Ishikawa (cell line): ENCODE measurements around the gene KCNG2.

Experiments used
- CEBPB ChIP-seq: IDR thresholded peaks from 2 replicates; pipeline ENCODE4 v1.6.1; 2012
- CREB1 ChIP-seq: IDR thresholded peaks from 2 replicates; pipeline ENCODE4 v1.6.1; 2012; ENCODE audit warnings: low read depth
- EGR1 ChIP-seq: IDR thresholded peaks from 2 replicates; pipeline ENCODE4 v1.6.1; 2012
- EP300 ChIP-seq: IDR thresholded peaks from 2 replicates; pipeline ENCODE4 v1.6.1; 2012; ENCODE audit warnings: borderline replicate concordance
- FOXM1 ChIP-seq: IDR thresholded peaks from 2 replicates; pipeline ENCODE4 v1.6.1; 2012; ENCODE audit warnings: low read depth, borderline replicate concordance
- MAX ChIP-seq: IDR thresholded peaks from 2 replicates; pipeline ENCODE4 v1.6.1; 2012
- NFIC ChIP-seq: IDR thresholded peaks from 2 replicates; pipeline ENCODE4 v1.6.1; 2012
- RAD21 ChIP-seq: IDR thresholded peaks from 2 replicates; pipeline ENCODE4 v1.6.1; 2012; ENCODE audit warnings: low read depth
- REST ChIP-seq: IDR thresholded peaks from 2 replicates; pipeline ENCODE4 v1.6.1; 2012; ENCODE audit warnings: low read depth, mild to moderate bottlenecking
- TAF1 ChIP-seq: IDR thresholded peaks from 2 replicates; pipeline ENCODE4 v1.6.1; 2012; ENCODE audit warnings: low read depth, mild to moderate bottlenecking
- TCF12 ChIP-seq: IDR thresholded peaks from 2 replicates; pipeline ENCODE4 v1.6.1; 2012; ENCODE audit warnings: low read depth
- TEAD4 ChIP-seq: IDR thresholded peaks from 2 replicates; pipeline ENCODE4 v1.6.1; 2012
- YY1 ChIP-seq: IDR thresholded peaks from 2 replicates; pipeline ENCODE4 v1.6.1; 2012; ENCODE audit warnings: low read depth
- ZBTB7A ChIP-seq: IDR thresholded peaks from 2 replicates; pipeline ENCODE4 v1.6.1; 2012; ENCODE audit warnings: low read depth
- TF ChIP-seq, protein P1 (sequence below): IDR thresholded peaks from 2 replicates; pipeline ENCODE4 v1.6.1; 2012

Gene KCNG2

DNA sequence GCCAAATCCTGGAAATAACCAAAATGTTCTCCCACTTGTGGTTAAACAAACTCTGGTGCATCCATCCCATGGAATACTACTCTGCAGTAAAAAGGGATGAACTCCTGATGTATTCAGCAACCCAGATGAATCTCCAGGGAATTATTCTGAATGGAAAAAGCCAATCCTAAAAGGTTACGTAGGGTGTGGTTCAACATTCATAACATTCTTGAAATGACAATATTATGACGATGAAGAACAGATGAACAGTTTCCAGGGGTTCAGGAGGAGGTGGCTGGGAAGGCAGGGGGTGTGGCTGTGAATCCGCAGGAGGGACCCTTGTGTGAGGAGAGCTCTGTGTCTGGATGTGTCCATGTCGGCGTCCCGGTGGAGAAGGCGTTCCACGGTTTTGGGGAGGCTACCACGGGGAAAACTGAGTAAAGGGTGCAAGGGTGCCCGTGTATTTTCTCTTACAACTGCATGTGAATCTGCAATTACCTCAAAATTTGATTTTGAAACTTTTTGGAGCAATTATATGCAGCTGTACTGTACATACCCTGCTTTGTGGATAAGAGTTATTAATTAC is 47.3 kb downstream of the KCNG2 start:
- TF ChIP-seq EGR1 (no peak), TEAD4 (peak; percentile 59; the same call in 1 of the 2 replicates)

DNA sequence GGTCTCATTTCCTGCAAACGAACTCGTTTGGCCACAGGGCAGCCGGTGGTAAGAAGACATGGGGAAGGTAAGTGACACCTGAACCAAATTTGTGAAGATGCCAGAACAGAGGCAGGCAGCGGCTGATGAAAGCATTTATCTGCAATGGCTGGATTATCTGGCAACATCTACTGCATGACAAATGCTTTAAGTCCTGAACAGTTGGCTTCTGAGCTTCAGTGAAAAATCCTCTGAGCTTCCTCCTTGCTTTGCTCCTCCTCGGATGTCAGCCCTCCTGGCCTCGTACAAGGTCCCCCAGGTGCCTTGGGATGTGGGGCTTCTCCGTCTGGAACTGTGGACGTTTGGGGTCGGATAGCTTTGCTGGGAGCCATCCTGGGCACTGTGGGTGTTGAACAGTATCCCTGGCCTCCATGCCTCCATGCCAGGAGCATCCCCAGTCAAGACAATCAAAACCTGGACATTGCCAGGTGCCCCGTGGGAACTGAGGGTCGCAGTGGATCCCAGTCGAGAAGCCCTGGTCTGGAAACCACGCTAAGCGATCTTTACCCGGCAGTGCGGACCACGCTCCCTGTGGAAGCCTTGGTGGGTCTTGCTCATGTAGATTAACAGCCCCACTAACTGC is 49.3 kb downstream of the KCNG2 start:
- TF ChIP-seq EP300 (no peak), NFIC (no peak), EGR1 (no peak), FOXM1 (no peak), YY1 (no peak), CREB1 (no peak), TCF12 (no peak), RAD21 (no peak), CEBPB (no peak), ZBTB7A (no peak), TAF1 (no peak), TEAD4 (no peak), MAX (no peak), REST (no peak)
- TF ChIP-seq, protein P1, sequence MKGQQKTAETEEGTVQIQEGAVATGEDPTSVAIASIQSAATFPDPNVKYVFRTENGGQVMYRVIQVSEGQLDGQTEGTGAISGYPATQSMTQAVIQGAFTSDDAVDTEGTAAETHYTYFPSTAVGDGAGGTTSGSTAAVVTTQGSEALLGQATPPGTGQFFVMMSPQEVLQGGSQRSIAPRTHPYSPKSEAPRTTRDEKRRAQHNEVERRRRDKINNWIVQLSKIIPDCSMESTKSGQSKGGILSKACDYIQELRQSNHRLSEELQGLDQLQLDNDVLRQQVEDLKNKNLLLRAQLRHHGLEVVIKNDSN, result no peak

DNA sequence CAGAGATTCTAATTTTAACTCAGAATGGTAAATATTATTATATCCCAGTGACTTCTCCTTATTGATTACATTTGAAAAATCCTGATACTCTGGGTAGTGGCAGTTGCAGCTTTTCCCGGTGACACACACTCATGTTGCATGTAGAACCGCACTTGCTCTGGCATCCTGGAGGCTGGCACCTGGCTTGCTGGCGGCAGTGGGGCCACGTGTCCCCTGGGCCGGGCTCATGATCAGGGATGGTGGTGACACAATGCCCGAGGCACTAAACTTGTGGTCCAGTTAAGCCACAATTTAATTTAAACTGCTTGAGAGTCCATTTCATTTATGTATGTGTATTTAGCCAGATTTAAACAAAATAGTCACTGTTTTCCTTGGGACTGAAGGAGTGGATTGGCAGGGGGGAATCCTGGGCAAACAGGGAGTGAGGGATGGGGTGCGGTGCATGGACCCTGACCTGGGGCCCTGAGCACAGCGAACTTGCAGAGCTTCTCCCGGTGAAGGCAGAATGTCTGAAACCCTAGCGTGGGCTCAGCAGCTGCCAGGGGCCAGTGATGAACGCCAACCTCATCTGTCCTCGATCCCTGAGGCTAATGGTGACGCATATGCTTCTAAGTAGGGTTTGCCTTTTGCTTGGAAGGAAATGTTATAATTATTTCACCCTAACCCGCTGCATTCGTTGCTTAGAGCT is 50.0 kb downstream of the KCNG2 start:
- TF ChIP-seq REST (no peak), TEAD4 (no peak), RAD21 (no peak), TAF1 (no peak), YY1 (no peak), CREB1 (no peak), CEBPB (no peak), MAX (no peak), EGR1 (no peak), ZBTB7A (no peak), EP300 (no peak)
- TF ChIP-seq, protein P1, result no peak

GRCh38 chr18:79848294-79848578 is 50.5 kb downstream of the KCNG2 start:
- TF ChIP-seq EGR1 (no peak), RAD21 (no peak), ZBTB7A (no peak)

DNA sequence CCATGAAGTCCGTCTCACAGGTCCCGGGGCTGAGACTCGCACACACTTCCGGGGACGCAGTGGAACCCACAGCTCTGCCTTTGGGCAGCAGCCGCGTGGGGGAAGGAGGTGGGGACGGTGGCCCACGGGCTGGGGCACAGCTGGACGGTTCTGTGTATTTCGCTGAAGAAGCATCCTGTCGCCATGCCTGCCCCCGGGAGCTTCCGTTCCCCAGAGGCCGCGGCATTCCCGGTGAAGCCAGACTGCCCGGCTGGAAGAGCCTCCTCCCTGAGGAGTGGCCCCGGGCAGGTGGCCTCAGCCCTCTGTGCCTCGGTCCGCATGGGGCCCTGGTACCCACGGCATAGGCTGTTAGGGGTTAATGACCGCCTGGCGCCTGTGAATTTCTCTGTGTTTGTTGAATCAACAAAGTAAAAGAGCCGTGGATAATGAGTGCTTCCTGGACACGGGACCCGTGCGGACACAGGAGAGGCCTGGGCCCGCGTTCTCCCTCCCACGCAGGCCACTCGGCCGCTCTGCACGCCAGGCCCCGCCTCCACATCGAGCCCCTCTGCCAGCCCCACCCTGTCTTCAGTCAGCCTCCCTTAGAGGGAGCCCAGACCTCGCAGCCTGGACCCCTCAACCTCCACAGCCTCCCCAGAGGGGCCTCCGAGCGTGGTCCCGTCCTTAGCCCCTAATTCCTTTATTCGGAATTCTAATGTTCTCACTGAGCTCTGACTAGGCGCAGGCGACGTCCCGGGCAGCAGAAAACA is 51.0 kb downstream of the KCNG2 start:
- TF ChIP-seq CREB1, result no peak
- no peak for TF ChIP-seq ZBTB7A
- TF ChIP-seq NFIC, result no peak
- no peak for TF ChIP-seq TEAD4
- TF ChIP-seq REST, result no peak
- TF ChIP-seq TCF12, result no peak
- TF ChIP-seq, protein P1, result no peak
- TF ChIP-seq EP300, result no peak
- no peak for TF ChIP-seq MAX
- TF ChIP-seq YY1, result no peak
- TF ChIP-seq TAF1, result no peak
- TF ChIP-seq CEBPB, result no peak
